T-cell (primary cell): ENCODE measurements around the gene KLHDC10. TPM values are rescaled to one million over a fixed set of nuclear protein-coding genes. Genes with fewer than 3 reads are reported as not detected.
"Not testable (repeated sequence)": the region's sequence is repeated elsewhere in the genome, so short reads cannot be mapped to it uniquely, and the experiment has no call there.

ENCODE experiments used
- ATAC-seq, 4 experiments: fragments of 200-7000 bp in 3 of 4; fragments of 150-1000 bp in 1 of 4; cut with Tn5 transposase; replicated peaks in 1 of 4; 1 replicate in 3 of 4; 2 replicates in 1 of 4; pipeline ENCODE4 v1.10.0; 2021; ENCODE audit warnings: moderate library complexity in 3 of 4, mild to moderate bottlenecking in 2 of 4, moderate number of reproducible peaks in 1 of 4
- CTCF ChIA-PET, 2 donors: fragments of 300-600 bp; sonication (Branson Sonifier 250); formaldehyde crosslinking; loops; one replicate each; lab custom pipeline; 2022; ENCODE audit warnings: antibody characterized with exemption in 2 of 2; lab: Charles Lee
- POLR2A ChIA-PET, 2 donors: fragments of 300-600 bp; sonication (Branson Sonifier 250); formaldehyde crosslinking; loops; one replicate each; lab custom pipeline; 2022; ENCODE audit warnings: antibody characterized with exemption in 2 of 2; lab: Charles Lee
- DNase-seq, 35 experiments: peaks; one replicate each; pipeline versions ENCODE4 v3.0.0 to v3.0.0-alpha.2; 2013 to 2023
- H3K27ac ChIP-seq: one replicate; pipeline ENCODE4 v1.5.1; 2013; ENCODE audit warnings: low read length
- H3K27me3 ChIP-seq, 2 experiments: replicated peaks in 1 of 2; 1 replicate in 1 of 2; 2 replicates in 1 of 2; pipeline versions ENCODE4 v1.6.1 to v1.7.0; 2013; ENCODE audit warnings: low read length in 1 of 2, mixed read lengths in 1 of 2; ENCODE audit not compliant: control insufficient read depth in 2 of 2, insufficient read depth in 2 of 2; ENCODE audit errors: extremely low read depth in 1 of 2
- H3K36me3 ChIP-seq, 2 donors: 1 replicate in 1 of 2; 2 replicates in 1 of 2; pipeline versions ENCODE4 v1.6.1 to v1.7.0; 2013; ENCODE audit warnings: low read length in 1 of 2; ENCODE audit not compliant: control insufficient read depth in 2 of 2, insufficient read depth in 1 of 2; ENCODE audit errors: extremely low read depth in 1 of 2
- H3K4me1 ChIP-seq, 2 experiments: 1 replicate in 1 of 2; 2 replicates in 1 of 2; pipeline versions ENCODE4 v1.6.1 to v1.7.0; 2013; ENCODE audit warnings: low read length in 2 of 2, mixed read lengths in 1 of 2; ENCODE audit not compliant: insufficient read depth in 2 of 2, control insufficient read depth in 1 of 2; ENCODE audit errors: extremely low read depth in 1 of 2
- H3K4me3 ChIP-seq, 2 donors: 1 replicate in 1 of 2; 2 replicates in 1 of 2; pipeline versions ENCODE4 v1.5.1 to v1.7.0; 2013; ENCODE audit warnings: mild to moderate bottlenecking in 2 of 2, low read length in 1 of 2, moderate library complexity in 1 of 2; ENCODE audit not compliant: control insufficient read depth in 1 of 2; ENCODE audit errors: extremely low read depth in 1 of 2
- H3K9me3 ChIP-seq: 2 replicates; pipeline ENCODE4 v1.7.0; 2013
- H3K27ac Mint-ChIP-seq, 2 donors: one replicate each; pipeline ENCODE4 v1.8.0; 2020 to 2021; ENCODE audit warnings: mild to moderate bottlenecking in 2 of 2, mixed read lengths in 2 of 2
- H3K27me3 Mint-ChIP-seq, 2 donors: one replicate each; pipeline ENCODE4 v1.8.0; 2021 to 2022; ENCODE audit warnings: mixed read lengths in 2 of 2
- H3K36me3 Mint-ChIP-seq: one replicate; pipeline ENCODE4 v1.8.0; 2021; ENCODE audit warnings: mixed read lengths
- H3K4me1 Mint-ChIP-seq, 3 donors: one replicate each; pipeline ENCODE4 v1.8.0; 2020 to 2022; ENCODE audit warnings: mixed read lengths in 3 of 3, mild to moderate bottlenecking in 1 of 3
- H3K4me3 Mint-ChIP-seq, 3 donors: one replicate each; pipeline ENCODE4 v1.8.0; 2020 to 2022; ENCODE audit warnings: mild to moderate bottlenecking in 3 of 3, mixed read lengths in 3 of 3, moderate library complexity in 3 of 3
- H3K9me3 Mint-ChIP-seq, 3 donors: one replicate each; pipeline ENCODE4 v1.8.0; 2020 to 2022; ENCODE audit warnings: mixed read lengths in 3 of 3
- WGBS: methylation state at CpG from one replicate; pipeline ENCODE4 v1.1.5; 2013; ENCODE audit warnings: missing lambda C conversion rate; ENCODE audit not compliant: insufficient coverage; 5-methylcytosine and 5-hydroxymethylcytosine counted together
- total RNA-seq, 35 experiments: library from RNA in 6 of 35; stranded (reverse) in 6 of 35; fragments of 120-200 nt in 1 of 35; gene quantifications; one replicate each; pipeline versions ENCODE4 v1.2.1 to v1.2.4 and lab custom pipeline; 2013 to 2026

Gene KLHDC10
- total RNA-seq, 5 donors from 2014 or later (not counting 1 experiment from before 2014, with no cell fraction given) = 15.2 to 20.5 (median 16.4) TPM

DNA sequence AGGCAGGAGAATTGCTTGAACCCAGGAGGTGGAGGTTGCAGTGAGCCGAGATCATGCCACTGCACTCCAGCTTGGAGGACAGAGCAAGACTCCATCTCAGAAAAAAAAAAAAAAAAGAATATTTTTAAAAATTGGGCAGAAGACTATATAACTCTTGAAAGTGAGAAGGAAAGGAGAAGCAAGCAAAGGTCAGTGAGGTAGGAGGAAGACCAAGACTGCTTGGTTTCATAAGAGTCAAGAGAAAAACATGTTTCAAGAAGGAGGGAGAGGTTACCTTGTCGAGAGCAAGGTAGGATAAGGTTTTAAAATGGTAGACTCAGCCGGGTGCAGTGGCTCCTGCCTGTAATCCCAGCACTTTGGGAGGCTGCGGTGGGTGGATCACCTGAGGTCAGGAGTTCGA, 14.9 kb downstream of the KLHDC10 start:
- H3K4me1 Mint-ChIP-seq = peaks cover 18 to 39% (median 24%) of the 10 kb centered on the region in 3 donors
- 100% methylated on average over 1 of the region's 5 CpGs for WGBS
- H3K27ac Mint-ChIP-seq, H3K4me3 Mint-ChIP-seq, DNase-seq, H3K4me1 ChIP-seq, H3K9me3 ChIP-seq, POLR2A ChIA-PET, H3K9me3 Mint-ChIP-seq, H3K27me3 ChIP-seq, H3K27ac ChIP-seq, H3K27me3 Mint-ChIP-seq, ATAC-seq, H3K4me3 ChIP-seq, H3K36me3 ChIP-seq: not testable (repeated sequence)
- CTCF ChIA-PET = interaction anchor here (0.5 to 1.1 kb wide), 5 partner anchors 9 to 672 kb away, joined by 3 to 10 read pairs (median 5); no protein-coding TSS in a partner anchor
- peaks cover 16% of the 10 kb centered on the region for H3K36me3 Mint-ChIP-seq

DNA sequence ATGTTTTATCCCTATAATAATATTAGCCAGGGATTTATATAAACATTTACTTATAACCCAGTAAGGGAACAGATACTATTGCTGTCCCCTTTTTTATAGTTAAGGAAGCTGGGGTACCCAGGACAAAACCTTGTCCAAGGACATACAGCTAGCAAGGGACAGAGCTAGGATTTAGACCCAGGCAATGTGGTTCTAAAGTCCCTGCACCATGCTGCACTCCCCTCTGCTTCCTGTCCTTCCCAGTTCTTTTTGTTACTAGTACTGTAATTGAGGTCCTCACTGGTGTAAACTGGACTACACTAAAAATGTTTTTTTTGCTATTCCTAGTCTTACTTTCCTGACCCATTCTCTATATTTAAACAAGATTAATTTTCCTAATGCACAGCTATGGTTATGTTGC, 16.6 kb downstream of the KLHDC10 start:
- no peak overlapping the region for H3K27ac ChIP-seq
- no peak overlapping the region for H3K4me3 Mint-ChIP-seq
- peaks cover 16% of the 10 kb centered on the region for H3K36me3 Mint-ChIP-seq
- H3K9me3 Mint-ChIP-seq = no peaks in the 10 kb centered on the region
- peaks cover 28 to 35% (median 32%) of the 10 kb centered on the region in 3 donors for H3K4me1 Mint-ChIP-seq
- DNase-seq (no peak), ATAC-seq (no peak)
- H3K4me3 ChIP-seq = no peak overlapping the region
- H3K4me1 ChIP-seq = no peaks in the 10 kb centered on the region
- POLR2A ChIA-PET = interaction anchor here in 1 of 2 donors (0.6 kb wide), 3 partner anchors 52 to 873 kb away, joined by 3 read pairs; no protein-coding TSS in a partner anchor
- H3K27me3 ChIP-seq = no peaks in the 10 kb centered on the region
- CTCF ChIA-PET = interaction anchor here (0.7 to 1.2 kb wide), 4 partner anchors 9 to 28 kb away, joined by 3 to 4 read pairs (median 3); no protein-coding TSS in a partner anchor
- no peaks in the 10 kb centered on the region for H3K9me3 ChIP-seq
- no peaks in the 10 kb centered on the region for H3K27me3 Mint-ChIP-seq
- no peak overlapping the region for H3K27ac Mint-ChIP-seq
- H3K36me3 ChIP-seq = peaks cover 0 to 3% of the 10 kb centered on the region in 2 donors

DNA sequence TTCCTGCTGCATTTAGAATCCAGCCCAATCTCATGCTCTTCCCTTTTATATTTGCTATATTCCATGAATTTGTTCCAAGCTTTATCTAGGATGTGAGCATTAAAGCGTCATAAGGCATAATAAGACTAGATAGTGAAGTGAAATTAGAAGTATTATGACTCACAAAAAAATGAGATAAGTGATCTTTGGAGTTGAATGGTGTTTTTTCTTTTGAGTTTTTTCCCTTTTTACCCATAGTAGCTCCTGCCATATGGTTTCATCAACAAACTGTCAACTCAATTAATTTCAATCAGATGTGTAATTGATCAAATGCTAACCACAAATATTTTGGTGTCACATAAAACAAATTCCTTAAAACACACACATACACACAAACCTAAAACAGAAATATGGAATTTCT, 17.0 kb downstream of the KLHDC10 start:
- Mint-ChIP-seq H3K9me3 (no peaks in the 10 kb centered on the region), H3K4me3 (no peak overlapping the region), H3K27me3 (no peaks in the 10 kb centered on the region), H3K27ac (no peak overlapping the region), H3K36me3 (peaks cover 16% of the 10 kb centered on the region), H3K4me1 (peaks cover 32 to 38% (median 32%) of the 10 kb centered on the region in 3 donors)
- H3K4me1 ChIP-seq = no peaks in the 10 kb centered on the region
- H3K27me3 ChIP-seq = no peaks in the 10 kb centered on the region
- H3K27ac ChIP-seq = no peak overlapping the region
- DNase-seq (no peak), ATAC-seq (no peak)
- no peak overlapping the region for H3K4me3 ChIP-seq
- no CpG with 5 or more reads among the region's 1 CpG for WGBS
- CTCF ChIA-PET = interaction anchor here (0.7 to 1.2 kb wide), 5 partner anchors 9 to 714 kb away, joined by 3 to 4 read pairs (median 3); no protein-coding TSS in a partner anchor
- H3K36me3 ChIP-seq = peaks cover 0 to 3% of the 10 kb centered on the region in 2 donors
- no peaks in the 10 kb centered on the region for H3K9me3 ChIP-seq
- POLR2A ChIA-PET = interaction anchor here in 1 of 2 donors (0.6 kb wide), 1 partner anchor 873 kb away, joined by 3 read pairs; no protein-coding TSS in a partner anchor

DNA sequence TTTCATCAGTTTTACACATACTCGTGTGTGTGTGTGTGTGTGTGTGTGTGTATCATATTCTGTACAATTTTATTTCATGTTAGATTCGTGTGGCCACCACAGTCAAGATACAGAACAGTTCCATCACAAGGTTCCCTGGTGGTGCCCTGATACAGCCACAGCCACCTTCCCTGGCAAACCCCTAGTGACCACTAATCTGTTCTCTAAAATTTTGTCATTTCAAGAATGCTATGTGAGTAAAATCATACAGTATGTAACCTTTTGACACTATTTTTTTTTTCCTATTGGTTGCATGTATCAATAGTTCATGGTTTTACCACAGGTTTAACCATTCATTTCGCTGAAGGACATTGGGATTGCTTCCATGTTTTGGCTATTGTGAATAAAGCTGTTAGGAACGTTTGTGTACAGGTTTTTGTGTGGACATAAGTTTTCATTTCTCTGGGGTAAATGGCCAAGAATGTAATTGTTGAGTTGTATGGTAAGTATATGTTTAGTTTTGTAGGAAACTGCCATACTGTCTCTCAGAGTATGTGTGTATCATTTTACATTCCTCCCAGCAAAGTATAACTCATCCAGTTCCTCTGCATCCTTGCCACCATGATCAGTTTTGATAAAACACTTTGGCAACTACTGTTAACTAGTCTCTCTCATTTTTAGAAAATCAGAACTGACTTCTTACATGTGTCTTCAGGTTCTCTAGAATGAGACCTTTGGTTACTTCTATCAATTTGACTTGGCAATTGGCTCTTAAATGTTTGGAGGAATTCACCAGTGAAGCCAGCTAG, 20.6 kb downstream of the KLHDC10 start:
- Histone ChIP-seq H3K27me3 (no peaks in the 10 kb centered on the region), H3K9me3 (no peaks in the 10 kb centered on the region), H3K4me3 (no peak overlapping the region), H3K4me1 (no peaks in the 10 kb centered on the region), H3K27ac (no peak overlapping the region), H3K36me3 (no peaks in the 10 kb centered on the region)
- no peak overlapping the region for H3K27ac Mint-ChIP-seq
- POLR2A ChIA-PET = no interaction called here
- peaks cover 2% of the 10 kb centered on the region for H3K36me3 Mint-ChIP-seq
- H3K9me3 Mint-ChIP-seq = no peaks in the 10 kb centered on the region
- DNase-seq (no peak), ATAC-seq (no peak)
- H3K4me3 Mint-ChIP-seq = no peak overlapping the region
- CTCF ChIA-PET = no interaction called here
- H3K4me1 Mint-ChIP-seq = peaks cover 18 to 25% (median 19%) of the 10 kb centered on the region in 3 donors
- 60% methylated on average over 2 of the region's 4 CpGs for WGBS
- H3K27me3 Mint-ChIP-seq = no peaks in the 10 kb centered on the region

DNA sequence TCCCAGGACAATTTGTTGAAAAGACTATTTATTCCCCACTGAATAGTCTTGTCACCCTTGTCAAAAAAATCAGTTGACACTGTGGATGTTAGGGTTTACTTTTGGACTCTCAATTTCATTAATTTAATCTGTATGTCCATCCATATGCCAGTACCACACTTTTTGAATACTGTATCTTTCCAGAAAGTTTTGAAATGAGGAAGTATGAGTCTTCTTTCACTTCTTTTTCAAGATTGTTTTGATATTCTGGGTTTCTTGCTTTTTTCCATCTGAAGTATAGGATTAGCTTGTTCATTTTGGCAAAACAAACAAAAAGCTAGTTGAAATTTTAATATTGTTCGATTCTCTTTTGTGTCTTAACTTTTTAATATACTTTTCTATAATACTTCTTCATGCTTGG, 21.7 kb downstream of the KLHDC10 start:
- Mint-ChIP-seq H3K4me1 (peaks cover 14 to 21% (median 16%) of the 10 kb centered on the region in 3 donors), H3K9me3 (no peaks in the 10 kb centered on the region), H3K27me3 (no peaks in the 10 kb centered on the region), H3K27ac (no peak overlapping the region), H3K4me3 (no peak overlapping the region), H3K36me3 (peaks cover 4% of the 10 kb centered on the region)
- Histone ChIP-seq H3K9me3 (no peaks in the 10 kb centered on the region), H3K27ac (no peak overlapping the region), H3K27me3 (no peaks in the 10 kb centered on the region), H3K36me3 (no peaks in the 10 kb centered on the region), H3K4me3 (no peak overlapping the region), H3K4me1 (no peaks in the 10 kb centered on the region)
- ATAC-seq (no peak), DNase-seq (no peak)
- ChIA-PET CTCF (no interaction called here), POLR2A (interaction anchor here in 1 of 2 donors (0.6 kb wide), 1 partner anchor 26 kb away, joined by 6 read pairs; no protein-coding TSS in a partner anchor)
- no CpG with 5 or more reads among the region's 1 CpG for WGBS

DNA sequence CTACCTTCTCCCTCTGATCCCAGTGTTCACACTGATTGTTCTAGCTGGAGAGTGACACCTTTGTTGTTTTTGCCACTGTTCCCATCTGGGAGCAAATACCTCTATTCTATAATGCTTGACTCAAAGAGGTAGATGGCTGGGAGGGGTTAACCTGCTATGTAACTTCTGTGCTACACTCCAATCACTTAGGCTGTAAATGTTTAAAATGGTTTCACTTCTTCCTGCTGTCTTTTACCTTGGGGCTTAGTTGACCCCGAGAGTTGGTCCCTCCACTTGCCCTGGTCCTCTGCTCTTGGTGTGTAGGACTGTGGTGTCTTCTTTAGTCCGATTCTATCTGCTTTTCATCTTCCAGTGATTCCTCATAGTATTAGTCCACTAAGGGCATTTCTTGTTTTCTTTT, 22.3 kb downstream of the KLHDC10 start:
- Histone ChIP-seq H3K4me1 (no peaks in the 10 kb centered on the region), H3K36me3 (no peaks in the 10 kb centered on the region), H3K4me3 (no peak overlapping the region), H3K27me3 (no peaks in the 10 kb centered on the region), H3K27ac (no peak overlapping the region), H3K9me3 (no peaks in the 10 kb centered on the region)
- ChIA-PET CTCF (no interaction called here), POLR2A (interaction anchor here in 1 of 2 donors (0.6 kb wide), 1 partner anchor 27 kb away, joined by 6 read pairs; no protein-coding TSS in a partner anchor)
- ATAC-seq = no peak
- no CpG with 5 or more reads among the region's 2 CpGs for WGBS
- Mint-ChIP-seq H3K27ac (no peak overlapping the region), H3K27me3 (no peaks in the 10 kb centered on the region), H3K4me1 (peaks cover 9 to 18% (median 13%) of the 10 kb centered on the region in 3 donors), H3K36me3 (peaks cover 4% of the 10 kb centered on the region), H3K4me3 (no peak overlapping the region), H3K9me3 (no peaks in the 10 kb centered on the region)
- no peak for DNase-seq
